ENCODE data around the gene REEP1.

DNA sequence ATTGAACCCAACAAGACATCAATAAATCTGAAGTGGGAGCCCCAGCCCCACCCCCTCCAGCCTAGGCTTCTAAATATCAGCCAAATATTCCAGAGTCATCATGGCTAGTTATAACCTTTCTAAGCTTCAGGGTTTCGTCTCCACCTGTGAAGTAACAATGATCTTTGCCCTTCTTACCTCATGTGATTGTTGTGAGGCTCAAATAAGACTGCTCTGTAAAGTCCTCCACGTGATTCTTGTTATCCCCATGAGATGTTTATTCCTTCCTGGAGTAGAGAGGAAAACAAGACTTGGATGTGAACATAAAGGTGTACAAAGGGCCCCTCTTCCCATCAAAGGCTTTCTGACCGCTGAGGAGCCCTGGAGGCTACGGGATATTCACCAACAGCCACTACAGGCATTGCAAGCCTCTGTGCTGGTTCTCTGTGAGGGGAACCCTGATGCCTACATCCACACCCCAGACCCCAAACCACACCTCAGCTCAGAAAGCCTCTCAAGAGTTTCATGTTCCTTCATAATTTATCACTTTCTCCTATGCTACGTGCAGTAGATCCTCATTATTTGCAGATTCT lies 20.1 kb upstream of the REEP1 start:
- TF ChIP-seq, protein P1, sequence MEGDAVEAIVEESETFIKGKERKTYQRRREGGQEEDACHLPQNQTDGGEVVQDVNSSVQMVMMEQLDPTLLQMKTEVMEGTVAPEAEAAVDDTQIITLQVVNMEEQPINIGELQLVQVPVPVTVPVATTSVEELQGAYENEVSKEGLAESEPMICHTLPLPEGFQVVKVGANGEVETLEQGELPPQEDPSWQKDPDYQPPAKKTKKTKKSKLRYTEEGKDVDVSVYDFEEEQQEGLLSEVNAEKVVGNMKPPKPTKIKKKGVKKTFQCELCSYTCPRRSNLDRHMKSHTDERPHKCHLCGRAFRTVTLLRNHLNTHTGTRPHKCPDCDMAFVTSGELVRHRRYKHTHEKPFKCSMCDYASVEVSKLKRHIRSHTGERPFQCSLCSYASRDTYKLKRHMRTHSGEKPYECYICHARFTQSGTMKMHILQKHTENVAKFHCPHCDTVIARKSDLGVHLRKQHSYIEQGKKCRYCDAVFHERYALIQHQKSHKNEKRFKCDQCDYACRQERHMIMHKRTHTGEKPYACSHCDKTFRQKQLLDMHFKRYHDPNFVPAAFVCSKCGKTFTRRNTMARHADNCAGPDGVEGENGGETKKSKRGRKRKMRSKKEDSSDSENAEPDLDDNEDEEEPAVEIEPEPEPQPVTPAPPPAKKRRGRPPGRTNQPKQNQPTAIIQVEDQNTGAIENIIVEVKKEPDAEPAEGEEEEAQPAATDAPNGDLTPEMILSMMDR (IDR thresholded peaks at IDR 0.05) = no peak
- TF ChIP-seq POLR2AphosphoS5 (IDR thresholded peaks at IDR 0.05) (no peak), POLR2A (IDR thresholded peaks at IDR 0.05) (no peak)
